Ascending aorta (tissue), 2 donors: ENCODE results near the gene ADAT2. TPM values are rescaled to one million over a fixed set of nuclear protein-coding genes. Genes with fewer than 3 reads are reported as not detected.
"Not testable (repeated sequence)": the region's sequence is repeated elsewhere in the genome, so short reads cannot be mapped to it uniquely, and the experiment has no call there.

Source experiments
- DNase-seq, 2 donors: peaks; one replicate each; pipeline ENCODE4 v3.0.0-alpha.2; 2019; ENCODE audit warnings: low spot score in 2 of 2
- H3K27ac ChIP-seq, 2 donors: fragments of 200-600 bp; sonication (generic); one replicate each; pipeline ENCODE4 v1.5.1; 2016 to 2017; ENCODE audit warnings: mild to moderate bottlenecking in 1 of 2
- H3K27me3 ChIP-seq: fragments of 200-600 bp; sonication (generic); one replicate; pipeline ENCODE4 v1.5.1; 2017
- H3K36me3 ChIP-seq, 2 donors: fragments of 200-600 bp; sonication (generic); one replicate each; pipeline ENCODE4 v1.5.1; 2016
- H3K4me1 ChIP-seq, 2 donors: fragments of 200-600 bp; sonication (generic); one replicate each; pipeline ENCODE4 v1.5.1; 2016 to 2017; ENCODE audit warnings: mild to moderate bottlenecking in 1 of 2
- H3K4me3 ChIP-seq, 2 donors: fragments of 200-600 bp; sonication (generic); one replicate each; pipeline ENCODE4 v1.5.1; 2016 to 2017; ENCODE audit warnings: mild to moderate bottlenecking in 1 of 2
- H3K9me3 ChIP-seq, 2 donors: fragments of 200-600 bp; sonication (generic); one replicate each; pipeline ENCODE4 v1.5.1; 2016
- intact Hi-C: fragments of 100-400 bp; cut with DNase I; formaldehyde crosslinking; loops from one replicate; pipeline ENCODE4 v1.15.1; 2023
- total RNA-seq: library from RNA; depleted of rRNA; stranded (reverse); fragments of >200 nt; gene quantifications from one replicate; pipeline ENCODE4 v1.1.0, GENCODE V29; 2016
- TF ChIP-seq, protein P1 (sequence below), 3 experiments: fragments of 200-600 bp in 2 of 3; fragments of 450-650 bp in 1 of 3; sonication (generic) in 2 of 3; IDR thresholded peaks; one replicate each; pipeline ENCODE4 v1.5.1; 2016 to 2019; ENCODE audit warnings: antibody characterized with exemption in 3 of 3, mild to moderate bottlenecking in 1 of 3, moderate library complexity in 1 of 3

ADAT2 gene
- total RNA-seq, 1 donor from 2014 or later: 24.8 TPM

DNA sequence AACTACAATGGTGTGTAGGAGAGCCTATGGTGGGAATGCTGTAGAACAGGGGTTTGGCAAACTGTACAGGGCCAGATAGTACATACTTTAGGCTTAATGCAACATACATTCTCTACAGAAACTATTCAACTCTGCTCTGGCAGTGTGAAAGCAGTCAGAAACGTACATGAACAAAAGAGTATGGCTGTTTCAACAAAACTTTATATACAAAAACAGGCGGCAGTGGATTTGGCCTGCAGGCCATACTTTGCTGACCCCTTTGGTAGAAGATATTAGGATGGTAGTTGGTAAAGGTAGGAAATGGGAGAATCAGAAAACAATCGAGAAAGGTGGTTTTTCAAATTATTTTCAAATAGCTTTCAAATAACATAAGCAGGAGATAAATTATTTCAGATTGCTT, 36.3 kb upstream of the ADAT2 start:
- intact Hi-C loops: no loop called here
- TF ChIP-seq, protein P1, sequence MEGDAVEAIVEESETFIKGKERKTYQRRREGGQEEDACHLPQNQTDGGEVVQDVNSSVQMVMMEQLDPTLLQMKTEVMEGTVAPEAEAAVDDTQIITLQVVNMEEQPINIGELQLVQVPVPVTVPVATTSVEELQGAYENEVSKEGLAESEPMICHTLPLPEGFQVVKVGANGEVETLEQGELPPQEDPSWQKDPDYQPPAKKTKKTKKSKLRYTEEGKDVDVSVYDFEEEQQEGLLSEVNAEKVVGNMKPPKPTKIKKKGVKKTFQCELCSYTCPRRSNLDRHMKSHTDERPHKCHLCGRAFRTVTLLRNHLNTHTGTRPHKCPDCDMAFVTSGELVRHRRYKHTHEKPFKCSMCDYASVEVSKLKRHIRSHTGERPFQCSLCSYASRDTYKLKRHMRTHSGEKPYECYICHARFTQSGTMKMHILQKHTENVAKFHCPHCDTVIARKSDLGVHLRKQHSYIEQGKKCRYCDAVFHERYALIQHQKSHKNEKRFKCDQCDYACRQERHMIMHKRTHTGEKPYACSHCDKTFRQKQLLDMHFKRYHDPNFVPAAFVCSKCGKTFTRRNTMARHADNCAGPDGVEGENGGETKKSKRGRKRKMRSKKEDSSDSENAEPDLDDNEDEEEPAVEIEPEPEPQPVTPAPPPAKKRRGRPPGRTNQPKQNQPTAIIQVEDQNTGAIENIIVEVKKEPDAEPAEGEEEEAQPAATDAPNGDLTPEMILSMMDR (IDR thresholded peaks at IDR 0.05): no peak

DNA sequence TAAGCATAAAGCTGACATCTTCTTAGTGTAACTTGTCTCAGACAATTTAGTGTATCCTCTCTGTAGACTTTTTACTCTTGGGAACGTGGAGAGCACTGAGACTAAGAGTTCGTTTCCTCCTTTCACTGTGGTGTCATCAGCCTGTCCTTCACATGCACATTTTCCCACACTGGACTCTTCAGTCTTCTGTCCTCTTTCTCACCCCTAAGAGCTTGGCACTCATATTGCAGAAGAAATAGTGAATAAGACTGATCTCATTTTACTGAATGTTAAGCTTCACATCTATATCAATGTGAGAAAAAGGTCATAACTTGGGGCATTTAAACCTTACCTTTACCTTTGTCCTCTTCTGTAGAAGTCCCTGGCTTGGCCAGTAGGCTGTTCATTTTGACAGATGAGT, 35.5 kb upstream of the ADAT2 start:
- no peak for DNase-seq
- TF ChIP-seq, protein P1 (IDR thresholded peaks at IDR 0.05): no peak
- no peaks in the 10 kb centered on the region for H3K27me3 ChIP-seq
- no peaks in the 10 kb centered on the region for H3K4me1 ChIP-seq
- no peak overlapping the region for H3K4me3 ChIP-seq
- no peak overlapping the region for H3K27ac ChIP-seq
- H3K36me3 ChIP-seq: peaks cover 0 to 5% of the 10 kb centered on the region in 2 donors
- H3K9me3 ChIP-seq: no peaks in the 10 kb centered on the region
- intact Hi-C loops: no loop called here

More for the DNA sequence above, 36.3 kb upstream of the ADAT2 start:
- Histone ChIP-seq H3K4me3 (no peak overlapping the region), H3K27me3 (no peaks in the 10 kb centered on the region), H3K9me3 (no peaks in the 10 kb centered on the region), H3K36me3 (peaks cover 0 to 5% of the 10 kb centered on the region in 2 donors), H3K4me1 (no peaks in the 10 kb centered on the region), H3K27ac (no peak overlapping the region)
- no peak for DNase-seq

DNA sequence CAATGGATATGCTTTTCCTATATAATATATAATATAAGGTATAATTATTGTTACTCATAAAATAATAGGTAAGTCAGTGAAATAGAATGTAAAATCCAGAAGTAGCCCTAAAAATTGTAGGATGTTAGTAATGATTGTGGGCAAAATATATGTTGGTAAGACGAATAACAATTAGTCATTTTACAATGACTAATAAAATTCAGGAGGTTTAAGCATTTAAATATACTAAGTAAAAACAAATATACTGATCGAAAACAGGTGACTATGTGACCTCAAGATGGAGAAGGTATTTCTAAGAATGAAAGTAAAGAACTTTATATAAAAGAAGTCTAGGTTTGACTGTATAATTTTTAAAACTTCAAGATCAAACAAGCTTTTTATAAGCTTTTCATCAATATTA, 32.1 kb upstream of the ADAT2 start:
- TF ChIP-seq, protein P1 (IDR thresholded peaks at IDR 0.05): no peak
- no peak overlapping the region for H3K27ac ChIP-seq
- no peaks in the 10 kb centered on the region for H3K4me1 ChIP-seq
- no peaks in the 10 kb centered on the region for H3K9me3 ChIP-seq
- H3K36me3 ChIP-seq: peaks cover 1 to 19% of the 10 kb centered on the region in 2 donors
- intact Hi-C loops: no loop called here
- H3K4me3 ChIP-seq: no peak overlapping the region
- DNase-seq: no peak
- H3K27me3 ChIP-seq: no peaks in the 10 kb centered on the region

DNA sequence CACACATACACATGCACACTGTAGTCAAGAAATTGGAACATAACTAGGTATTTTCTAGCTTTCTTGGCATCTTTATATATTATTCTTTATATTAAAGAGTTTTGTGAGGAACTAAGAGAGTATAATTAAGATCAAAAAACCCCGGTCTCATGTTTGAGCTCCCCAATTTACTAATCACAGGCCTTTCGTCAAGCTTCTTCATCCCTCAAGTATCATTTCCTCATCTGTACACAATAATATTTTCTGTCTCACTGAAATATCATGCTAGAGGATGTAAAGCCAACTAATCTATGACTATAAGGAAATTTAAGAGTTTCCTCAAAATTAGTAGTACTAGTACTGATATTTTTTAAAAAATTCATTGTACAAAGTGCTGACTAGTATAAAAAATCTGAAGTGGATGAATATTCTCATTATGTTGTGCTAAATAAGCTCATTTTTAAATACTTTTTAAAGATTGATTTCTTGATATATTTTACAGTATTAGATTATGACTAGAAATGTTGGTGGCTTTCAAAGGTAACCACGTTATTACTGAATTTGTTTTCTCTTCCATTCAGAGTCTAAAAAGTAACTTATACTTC, 28.1 kb upstream of the ADAT2 start:
- DNase-seq: no peak
- H3K27me3 ChIP-seq: no peaks in the 10 kb centered on the region
- peaks cover 10 to 47% of the 10 kb centered on the region in 2 donors for H3K36me3 ChIP-seq
- no peaks in the 10 kb centered on the region for H3K9me3 ChIP-seq
- intact Hi-C loops: no loop called here
- no peaks in the 10 kb centered on the region for H3K4me1 ChIP-seq
- H3K27ac ChIP-seq: no peak overlapping the region
- H3K4me3 ChIP-seq: no peak overlapping the region
- TF ChIP-seq, protein P1 (IDR thresholded peaks at IDR 0.05): no peak

DNA sequence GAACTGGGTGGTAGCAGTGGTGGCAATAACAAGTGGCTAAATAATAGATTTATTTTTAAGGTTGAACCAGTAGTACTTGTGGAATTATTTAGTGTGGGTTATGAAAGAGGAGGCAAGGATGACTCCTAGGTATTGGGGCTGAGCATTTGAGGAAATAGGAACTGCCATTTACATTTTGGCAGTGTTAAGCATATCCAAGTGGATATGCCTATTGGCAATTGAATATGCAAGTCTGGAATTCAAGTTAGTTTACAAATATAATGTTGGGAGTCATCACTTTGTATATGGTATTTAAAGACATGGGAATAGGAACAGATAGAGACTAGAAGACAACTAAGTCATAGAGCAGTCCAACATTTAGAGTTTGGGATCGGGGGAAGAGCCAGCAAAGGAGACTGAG, 26.1 kb upstream of the ADAT2 start:
- peaks cover 17 to 67% of the 10 kb centered on the region in 2 donors for H3K36me3 ChIP-seq
- no peaks in the 10 kb centered on the region for H3K9me3 ChIP-seq
- no peaks in the 10 kb centered on the region for H3K27me3 ChIP-seq
- intact Hi-C loops: no loop called here
- no peak overlapping the region for H3K4me3 ChIP-seq
- TF ChIP-seq, protein P1 (IDR thresholded peaks at IDR 0.05): no peak
- no peak overlapping the region for H3K27ac ChIP-seq
- no peak for DNase-seq
- no peaks in the 10 kb centered on the region for H3K4me1 ChIP-seq

DNA sequence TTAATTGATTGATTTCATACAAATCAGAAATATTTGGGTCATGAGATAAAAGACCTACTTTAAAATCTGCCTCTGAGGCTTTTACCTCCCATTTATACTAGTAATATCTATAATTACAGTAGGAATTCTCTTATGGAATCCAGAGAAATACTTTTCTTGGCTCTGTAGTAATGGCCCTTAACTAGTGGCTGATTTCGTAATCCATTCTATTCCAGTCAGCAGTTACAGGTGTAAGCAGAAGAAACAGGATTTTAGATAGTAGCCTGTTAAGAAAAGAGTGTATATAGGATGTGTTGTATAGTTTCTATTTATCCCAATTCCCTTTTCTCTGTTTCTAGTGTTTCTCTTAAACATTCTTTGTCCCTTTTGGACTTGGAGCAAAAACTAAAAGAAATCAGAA, 21.3 kb upstream of the ADAT2 start:
- intact Hi-C loops: no loop called here
- H3K9me3 ChIP-seq: no peaks in the 10 kb centered on the region
- peaks cover 16 to 48% of the 10 kb centered on the region in 2 donors for H3K36me3 ChIP-seq
- no peaks in the 10 kb centered on the region for H3K4me1 ChIP-seq
- no peak overlapping the region for H3K4me3 ChIP-seq
- H3K27me3 ChIP-seq: no peaks in the 10 kb centered on the region
- H3K27ac ChIP-seq: no peak overlapping the region
- DNase-seq: no peak
- TF ChIP-seq, protein P1 (IDR thresholded peaks at IDR 0.05): no peak

DNA sequence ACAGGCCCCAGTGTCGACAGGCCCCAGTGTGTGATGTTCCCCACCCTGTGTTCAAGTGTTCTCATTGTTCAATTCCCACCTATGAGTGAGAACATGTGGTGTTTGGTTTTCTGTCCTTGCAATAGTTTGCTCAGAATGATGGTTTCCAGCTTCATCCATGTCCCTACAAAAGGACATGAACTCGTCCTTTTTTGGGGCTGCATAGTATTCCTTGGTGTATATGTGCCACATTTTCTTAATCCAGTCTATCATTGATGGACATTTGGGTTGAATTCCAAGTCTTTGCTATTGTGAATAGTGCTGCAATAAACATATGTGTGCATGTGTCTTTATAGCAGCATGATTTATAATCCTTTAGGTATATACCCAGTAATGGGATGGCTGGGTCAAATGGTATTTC, 18.3 kb upstream of the ADAT2 start:
- H3K4me1 ChIP-seq, H3K27ac ChIP-seq, H3K27me3 ChIP-seq, DNase-seq, H3K9me3 ChIP-seq, intact Hi-C loops, H3K4me3 ChIP-seq: not testable (repeated sequence)
- peaks cover 11 to 32% of the 10 kb centered on the region in 2 donors for H3K36me3 ChIP-seq
